ENCODE measurements around the gene NCOA5.
A peak's percentile ranks its signal among the peaks of the same experiment; 100 is the strongest.

NCOA5 gene

GRCh38 chr20:46013829-46014516 lies 75.8 kb downstream of the NCOA5 start (continued):
- TF ChIP-seq WT1 (tag by site-specific recombination; IDR thresholded peaks at IDR 0.05) (peak; percentile 43; the same call in 1 of the 2 replicates), ZNF292 (tag by site-specific recombination; IDR thresholded peaks at IDR 0.05; ENCODE audit: borderline replicate concordance, low read depth) (no peak), ZSCAN5A (tag by site-specific recombination; IDR thresholded peaks at IDR 0.05) (peak; percentile 34; the same call in 1 of the 2 replicates), ZBTB11 (tag by site-specific recombination; conservative IDR thresholded peaks at IDR 0.05; ENCODE audit: low read depth) (peak; percentile 81), HOXD13 (CRISPR knock-in tag; IDR thresholded peaks at IDR 0.05; ENCODE audit: borderline replicate concordance) (no peak), ZBTB6 (tag by site-specific recombination; IDR thresholded peaks at IDR 0.05) (no peak), ZNF580 (tag by site-specific recombination; IDR thresholded peaks at IDR 0.05) (0 out of 2 replicates have a peak, but pooled peaks have one; percentile 30), GLI2 (tag by site-specific recombination; IDR thresholded peaks at IDR 0.05; ENCODE audit: borderline replicate concordance, low read depth) (no peak), ZNF324 (tag by site-specific recombination; IDR thresholded peaks at IDR 0.05) (0 out of 2 replicates have a peak, but pooled peaks have one; percentile 35), ZNF664 (tag by site-specific recombination; IDR thresholded peaks at IDR 0.05) (no peak), SCRT1 (tag by site-specific recombination; IDR thresholded peaks at IDR 0.05; ENCODE audit: borderline replicate concordance) (no peak), PRDM10 (tag by site-specific recombination; IDR thresholded peaks at IDR 0.05) (peak; percentile 49; the same call in 1 of the 2 replicates), SETDB1 (IDR thresholded peaks at IDR 0.05; ENCODE audit: insufficient read length, low read length) (no peak), OSR2 (tag by site-specific recombination; IDR thresholded peaks at IDR 0.05) (0 out of 2 replicates have a peak, but pooled peaks have one; percentile 10), HIC1 (tag by site-specific recombination; IDR thresholded peaks at IDR 0.05) (peak; percentile 73; the same call in 1 of the 2 replicates), SALL2 (tag by site-specific recombination; IDR thresholded peaks at IDR 0.05; ENCODE audit: borderline replicate concordance) (no peak), TRIM28 (IDR thresholded peaks at IDR 0.05; ENCODE audit: borderline replicate concordance, low read length) (no peak), ZNF311 (tag by site-specific recombination; IDR thresholded peaks at IDR 0.05; ENCODE audit: borderline replicate concordance) (no peak), ZNF155 (tag by site-specific recombination; IDR thresholded peaks at IDR 0.05) (no peak), ATF2 (tag by site-specific recombination; IDR thresholded peaks at IDR 0.05; ENCODE audit: low read depth) (no peak), ZNF830 (tag by site-specific recombination; IDR thresholded peaks at IDR 0.05; ENCODE audit: low read depth) (no peak), KLF7 (tag by site-specific recombination; IDR thresholded peaks at IDR 0.05; ENCODE audit: borderline replicate concordance) (no peak), SCRT2 (tag by site-specific recombination; IDR thresholded peaks at IDR 0.05) (peak; percentile 11; the same call in 1 of the 2 replicates), ZBTB48 (tag by site-specific recombination; IDR thresholded peaks at IDR 0.05) (peak; percentile 70), ZNF426 (tag by site-specific recombination; IDR thresholded peaks at IDR 0.05) (no peak)

Measured in HEK293 (cell line).